Spinal cord (tissue), 4 donors: ENCODE results near the gene NRTN. TPM values are rescaled to one million over a fixed set of nuclear protein-coding genes. Genes with fewer than 3 reads are reported as not detected.

Experiments used
- polyA plus RNA-seq, 2 donors: library from polyadenylated mRNA; unstranded; fragments of 120-200 nt; gene quantifications; one replicate each; pipeline ENCODE4 v1.2.1, GENCODE V29; 2013; ENCODE audit not compliant: insufficient read length in 2 of 2
- total RNA-seq, 2 donors: library from RNA; depleted of rRNA in 1 of 2; stranded (reverse); fragments of 120-200 nt in 1 of 2; fragments of >200 nt in 1 of 2; gene quantifications; one replicate each; pipeline versions ENCODE4 v1.2.3 to v1.2.4, GENCODE V29; 2013 to 2014

NRTN gene
- total and polyA plus RNA-seq, 4 donors = 0.20 to 0.99 (median 0.45) TPM

Other genes with a start within 250 kb of the NRTN start
- 1 to 10 TPM in 1 of 2 donors, under 1 TPM in 1; 0.94 to 1.1 TPM for gene TINCR, start 237.1 kb upstream of the NRTN start, total RNA-seq
- gene TINCR, start 237.1 kb upstream of the NRTN start, polyA plus RNA-seq = 1 to 10 TPM; 4.2 to 5.1 TPM
- gene SAFB2, start 182.3 kb upstream of the NRTN start, total RNA-seq = 10 to 100 TPM; 36.6 to 49.1 TPM
- 100 to 1,000 TPM in 1 of 2 donors, 10 to 100 TPM in 1; 85.7 to 122 TPM for gene SAFB2, start 182.3 kb upstream of the NRTN start, polyA plus RNA-seq
- gene SAFB, start 182.0 kb upstream of the NRTN start, total RNA-seq = 10 to 100 TPM; 46.2 to 61.4 TPM
- gene SAFB, start 182.0 kb upstream of the NRTN start, polyA plus RNA-seq = 100 to 1,000 TPM; 137 to 162 TPM
- 10 to 100 TPM; 27.2 to 83.1 TPM for gene MICOS13, start 124.6 kb upstream of the NRTN start, total RNA-seq
- 10 to 100 TPM; 74.5 to 74.8 TPM for gene MICOS13, start 124.6 kb upstream of the NRTN start, polyA plus RNA-seq
- gene HSD11B1L, start 124.0 kb upstream of the NRTN start, total RNA-seq = 10 to 100 TPM; 27.7 to 28.5 TPM
- 10 to 100 TPM; 67.1 to 71.1 TPM for gene HSD11B1L, start 124.0 kb upstream of the NRTN start, polyA plus RNA-seq
- gene RPL36, start 114.8 kb upstream of the NRTN start, total RNA-seq = 1,000 to 10,000 TPM in 1 of 2 donors, 100 to 1,000 TPM in 1; 162 to 1,048 TPM
- gene RPL36, start 114.8 kb upstream of the NRTN start, polyA plus RNA-seq = 100 to 1,000 TPM; 682 to 689 TPM
- gene LONP1, start 84.9 kb upstream of the NRTN start, total RNA-seq = 10 to 100 TPM; 29.8 to 45.2 TPM
- gene LONP1, start 84.9 kb upstream of the NRTN start, polyA plus RNA-seq = 10 to 100 TPM; 72.6 to 79.7 TPM
- gene CATSPERD, start 84.4 kb upstream of the NRTN start, total RNA-seq = 1 to 10 TPM in 1 of 2 donors, not detected in 1; 3.6 TPM
- 1 to 10 TPM in 1 of 2 donors, under 1 TPM in 1; 0.59 to 2.8 TPM for gene CATSPERD, start 84.4 kb upstream of the NRTN start, polyA plus RNA-seq
- gene PRR22, start 20.3 kb upstream of the NRTN start, total RNA-seq = 1 to 10 TPM in 1 of 2 donors, under 1 TPM in 1; 0.20 to 2.6 TPM
- 1 to 10 TPM; 3.9 to 4.1 TPM for gene PRR22, start 20.3 kb upstream of the NRTN start, polyA plus RNA-seq
- gene DUS3L, start 13.9 kb upstream of the NRTN start, total RNA-seq = 10 to 100 TPM in 1 of 2 donors, 1 to 10 TPM in 1; 9.5 to 21.5 TPM
- gene DUS3L, start 13.9 kb upstream of the NRTN start, polyA plus RNA-seq = 10 to 100 TPM; 22.9 to 31.0 TPM
- not detected for gene FUT6, start 34.6 kb downstream of the NRTN start, total RNA-seq
- under 1 TPM in 1 of 2 donors, not detected in 1; 0.21 TPM for gene FUT6, start 34.6 kb downstream of the NRTN start, polyA plus RNA-seq
- not detected for gene FUT3, start 46.4 kb downstream of the NRTN start, total RNA-seq
- gene FUT3, start 46.4 kb downstream of the NRTN start, polyA plus RNA-seq = under 1 TPM; 0.26 to 0.32 TPM
- gene FUT5, start 65.5 kb downstream of the NRTN start, total RNA-seq = not detected
- not detected for gene FUT5, start 65.5 kb downstream of the NRTN start, polyA plus RNA-seq
- gene NDUFA11, start 98.7 kb downstream of the NRTN start, total RNA-seq = 100 to 1,000 TPM in 1 of 2 donors, 10 to 100 TPM in 1; 63.6 to 304 TPM
- gene NDUFA11, start 98.7 kb downstream of the NRTN start, polyA plus RNA-seq = 100 to 1,000 TPM; 254 to 262 TPM
- gene VMAC, start 99.8 kb downstream of the NRTN start, total RNA-seq = 1 to 10 TPM; 5.3 to 9.8 TPM
- 1 to 10 TPM; 4.7 to 8.5 TPM for gene VMAC, start 99.8 kb downstream of the NRTN start, polyA plus RNA-seq
- gene CAPS, start 109.2 kb downstream of the NRTN start, total RNA-seq = 10 to 100 TPM; 15.3 to 85.3 TPM
- 10 to 100 TPM; 44.6 to 54.2 TPM for gene CAPS, start 109.2 kb downstream of the NRTN start, polyA plus RNA-seq
- gene RANBP3, start 173.1 kb downstream of the NRTN start, total RNA-seq = 10 to 100 TPM; 42.0 to 52.0 TPM
- gene RANBP3, start 173.1 kb downstream of the NRTN start, polyA plus RNA-seq = 10 to 100 TPM; 74.1 to 88.6 TPM